ENCODE results near the gene NXPE3. TPM values are rescaled to one million over a fixed set of nuclear protein-coding genes. Genes with fewer than 3 reads are reported as not detected.

Gene NXPE3
- total RNA-seq, 1 experiment from 2014 or later: 3.3 TPM

Other genes with a start within 250 kb of the NXPE3 start
- gene TRMT10C, start 217.3 kb upstream of the NXPE3 start, total RNA-seq (2014; rRNA removed; shearing (Covaris generic)): 24.5 and 28.1 TPM in 2 replicates
- 30.6 and 31.8 TPM in 2 replicates for gene PCNP, start 205.0 kb upstream of the NXPE3 start, total RNA-seq (2014; rRNA removed; shearing (Covaris generic))
- 19.2 and 26.0 TPM in 2 replicates for gene ZBTB11, start 102.1 kb upstream of the NXPE3 start, total RNA-seq (2014; rRNA removed; shearing (Covaris generic))
- 1,651 and 2,156 TPM in 2 replicates for gene RPL24, start 92.5 kb upstream of the NXPE3 start, total RNA-seq (2014; rRNA removed; shearing (Covaris generic))
- gene CEP97, start 54.6 kb upstream of the NXPE3 start, total RNA-seq (2014; rRNA removed; shearing (Covaris generic)): 3.3 and 3.4 TPM in 2 replicates
- gene NFKBIZ, start 70.3 kb downstream of the NXPE3 start, total RNA-seq (2014; rRNA removed; shearing (Covaris generic)): 51.0 and 53.2 TPM in 2 replicates

Data from HT-29 (cell line).